Hematopoietic multipotent progenitor cell treated with erythropoietin and hydrocortisone succinate and interleukin-3 and kit ligand, for 8 days (in vitro differentiated cells): ENCODE measurements around the gene PAIP1.
"Not testable (repeated sequence)": the region's sequence is repeated elsewhere in the genome, so short reads cannot be mapped to it uniquely, and the experiment has no call there.

Source experiments
- DNase-seq: peaks from one replicate; pipeline ENCODE4 v3.0.0-alpha.2; 2015

Gene PAIP1, protein sequence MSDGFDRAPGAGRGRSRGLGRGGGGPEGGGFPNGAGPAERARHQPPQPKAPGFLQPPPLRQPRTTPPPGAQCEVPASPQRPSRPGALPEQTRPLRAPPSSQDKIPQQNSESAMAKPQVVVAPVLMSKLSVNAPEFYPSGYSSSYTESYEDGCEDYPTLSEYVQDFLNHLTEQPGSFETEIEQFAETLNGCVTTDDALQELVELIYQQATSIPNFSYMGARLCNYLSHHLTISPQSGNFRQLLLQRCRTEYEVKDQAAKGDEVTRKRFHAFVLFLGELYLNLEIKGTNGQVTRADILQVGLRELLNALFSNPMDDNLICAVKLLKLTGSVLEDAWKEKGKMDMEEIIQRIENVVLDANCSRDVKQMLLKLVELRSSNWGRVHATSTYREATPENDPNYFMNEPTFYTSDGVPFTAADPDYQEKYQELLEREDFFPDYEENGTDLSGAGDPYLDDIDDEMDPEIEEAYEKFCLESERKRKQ

DNA sequence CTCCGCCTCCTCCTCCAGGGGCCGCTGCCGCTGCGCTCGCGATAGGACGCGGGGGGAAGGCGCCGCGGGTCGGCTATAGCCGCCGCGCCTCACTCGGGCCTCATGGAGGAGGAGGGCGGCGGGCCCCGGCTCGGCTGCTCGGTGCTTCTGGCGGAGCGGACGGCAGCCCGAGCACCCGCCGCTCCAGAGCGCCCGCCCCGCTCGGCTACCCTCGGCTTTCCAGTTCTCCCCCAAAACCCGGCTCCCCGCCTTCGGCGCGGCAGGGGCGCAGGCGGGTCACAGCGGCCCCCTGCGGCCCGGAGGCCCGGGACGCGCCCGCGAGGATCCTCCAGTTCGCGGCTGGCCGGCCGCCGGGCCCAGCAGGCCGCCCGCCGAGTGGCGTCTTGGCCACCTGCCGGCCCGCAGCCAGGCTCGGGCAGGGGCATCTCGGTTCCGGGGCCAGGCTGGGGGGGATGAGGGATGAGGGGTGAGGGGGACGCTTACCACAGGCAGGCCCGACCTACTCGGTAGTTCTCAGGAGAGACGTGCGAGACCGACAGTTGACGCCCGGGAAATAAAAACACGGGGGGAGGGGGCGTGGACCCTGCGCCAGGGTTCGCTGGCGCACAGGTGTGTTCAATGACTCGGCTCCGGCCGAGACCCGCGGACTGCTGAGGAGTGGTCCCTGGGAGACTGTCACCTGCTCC lies at the start of gene PAIP1:
TSS of gene PAIP1 (minus strand) at position 221 of the 686 bp plus-strand sequence. CDS start 231 bp downstream, outside the sequence.
- DNase-seq, result peak; percentile 82

DNA sequence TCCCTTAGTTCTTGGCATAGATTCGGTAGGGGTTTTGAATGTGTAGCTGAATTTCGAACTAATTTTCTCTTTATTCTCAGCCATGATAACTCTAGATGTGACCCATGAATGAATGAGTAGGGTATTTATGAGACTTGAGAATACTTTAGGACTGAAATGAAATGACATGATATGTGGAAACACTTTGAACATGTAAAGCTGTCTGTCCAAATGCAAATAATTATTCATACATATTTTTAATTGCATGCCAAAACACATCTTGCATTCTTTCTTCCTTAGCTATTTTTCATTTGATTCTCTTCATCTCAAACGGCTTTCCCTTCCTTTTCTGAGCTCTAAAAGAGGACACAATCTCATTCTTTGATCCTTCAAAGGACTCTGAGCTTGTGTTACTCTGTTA lies 49.5 kb upstream of the PAIP1 start:
- no peak for DNase-seq

GRCh38 chr5:43604699-43605098 lies 47.8 kb upstream of the PAIP1 start:
- no peak for DNase-seq

GRCh38 chr5:43603344-43604217 lies 46.7 kb upstream of the PAIP1 start:
- DNase-seq, result peak; percentile 93

DNA sequence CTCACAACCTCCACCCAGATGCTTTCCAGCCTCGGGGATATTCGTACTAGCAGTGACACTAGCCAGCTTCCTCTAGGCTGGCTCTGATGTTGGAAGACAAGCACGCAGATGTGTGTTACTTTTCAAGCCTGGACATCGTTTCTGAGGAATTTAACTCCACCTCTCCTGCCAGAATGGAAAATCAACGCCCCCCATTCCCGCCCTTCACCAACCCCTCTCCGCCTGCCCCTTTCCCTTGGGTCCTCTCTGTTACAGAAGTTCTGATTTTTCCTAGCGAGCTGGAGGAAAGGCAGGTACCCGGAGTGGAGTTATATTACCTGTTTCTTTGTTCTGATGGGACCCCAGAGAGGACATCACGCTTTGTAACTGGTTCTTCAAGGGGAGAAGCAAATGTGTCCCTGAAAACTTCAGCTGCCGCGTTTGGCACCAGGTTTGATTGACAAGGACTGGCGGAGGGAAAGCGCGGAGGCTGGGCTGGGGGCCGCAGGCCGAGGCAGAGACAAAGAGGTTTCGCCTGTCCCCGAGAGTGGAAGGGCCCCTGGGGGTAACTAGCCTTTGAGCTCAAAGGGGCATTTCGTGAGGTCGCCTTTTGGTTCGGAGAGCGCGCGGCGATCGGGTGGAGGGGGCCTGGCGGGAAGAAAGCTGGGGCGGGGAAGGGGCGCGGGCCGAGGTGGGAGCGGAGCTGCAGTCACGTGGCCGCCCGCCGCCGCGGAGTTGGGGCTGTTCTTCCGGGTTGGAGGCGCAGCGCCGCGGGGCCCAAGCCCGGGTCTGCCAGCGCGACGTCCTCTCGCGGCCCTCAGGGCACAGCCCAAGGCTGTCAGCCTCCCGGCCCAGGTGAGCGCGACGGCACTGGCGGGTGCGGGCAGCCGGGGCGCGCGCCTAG lies 45.8 kb upstream of the PAIP1 start, which contains the start of gene NNT:
TSS of gene NNT (plus strand) at position 720 of the 883 bp plus-strand sequence. CDS start 6,016 bp downstream, outside the sequence.
- peak; percentile 66 for DNase-seq

- peak; percentile 62 for DNase-seq
Observed at GRCh38 chr5:43601454-43602260, 44.8 kb upstream of the PAIP1 start.

- not testable (repeated sequence) for DNase-seq
Observed at GRCh38 chr5:43598927-43599326, 42.0 kb upstream of the PAIP1 start.

DNA sequence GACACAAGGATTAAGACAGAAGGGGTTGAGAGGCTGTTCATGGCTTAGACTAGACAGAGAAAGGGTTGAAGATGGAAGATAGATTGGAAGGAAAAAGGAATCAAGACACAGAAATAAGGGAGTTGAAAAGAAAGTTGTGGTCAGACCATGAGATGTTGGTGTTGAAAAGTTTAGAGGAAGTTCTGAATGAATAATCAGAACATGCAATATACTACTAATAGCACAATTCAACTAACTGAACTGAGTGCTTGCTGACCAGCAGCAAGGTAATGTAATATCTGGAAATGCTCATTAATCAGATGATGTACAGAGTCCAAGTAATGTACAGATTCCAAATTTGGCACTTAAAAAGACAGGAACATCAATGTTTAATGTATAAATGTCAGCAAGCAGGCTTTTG lies 35.5 kb upstream of the PAIP1 start:
- no peak for DNase-seq

DNA sequence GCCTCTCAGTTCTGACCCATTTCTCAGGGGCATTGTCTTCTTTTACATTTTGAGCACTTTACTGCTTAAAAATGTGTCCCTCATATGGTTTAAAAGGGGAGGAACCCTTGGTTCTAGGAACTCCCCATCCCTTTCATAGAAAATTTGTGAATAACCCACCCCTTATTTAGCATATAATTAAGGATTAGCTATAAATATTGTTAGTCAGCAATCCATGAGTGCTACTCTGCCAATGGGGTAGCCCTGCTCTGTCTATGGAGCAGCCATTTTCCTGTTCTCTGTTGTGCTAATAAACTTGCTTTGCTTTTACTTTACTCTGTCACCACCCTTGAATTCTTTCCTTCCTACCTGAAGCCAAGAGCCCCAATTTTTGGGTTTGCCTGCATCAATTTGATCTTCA lies 33.8 kb upstream of the PAIP1 start:
- DNase-seq, result no peak

GRCh38 chr5:43589310-43589709 lies 32.4 kb upstream of the PAIP1 start:
- DNase-seq, result no peak

GRCh38 chr5:43588842-43589241 lies 32.0 kb upstream of the PAIP1 start:
- DNase-seq, result no peak

DNA sequence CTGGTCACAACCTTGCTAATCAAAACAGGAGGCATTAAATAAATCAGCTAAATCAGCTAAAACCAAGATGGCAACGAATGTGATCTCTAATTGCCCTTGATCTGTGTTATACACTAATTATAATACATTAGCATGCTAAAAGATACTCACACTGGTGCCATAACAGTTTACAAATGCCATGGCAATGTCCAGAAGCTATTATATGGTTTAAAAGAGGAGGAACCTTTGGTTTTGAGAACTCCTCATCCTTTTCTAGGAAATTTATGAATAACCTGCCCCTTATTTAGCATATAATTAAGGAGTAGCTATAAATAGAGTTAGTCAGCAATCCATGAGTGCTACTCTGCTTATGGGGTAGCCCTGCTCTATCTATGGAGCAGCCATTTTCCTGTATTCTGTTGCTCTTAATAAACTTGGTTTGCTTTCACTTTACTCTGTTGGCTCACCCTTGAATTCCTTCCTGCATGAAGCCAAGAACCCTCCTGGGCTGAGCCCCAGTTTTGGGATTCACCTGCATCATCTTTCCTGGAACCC lies 27.4 kb upstream of the PAIP1 start:
- DNase-seq, result no peak

- DNase-seq, result no peak
Observed at GRCh38 chr5:43583724-43584123, 26.8 kb upstream of the PAIP1 start.

DNA sequence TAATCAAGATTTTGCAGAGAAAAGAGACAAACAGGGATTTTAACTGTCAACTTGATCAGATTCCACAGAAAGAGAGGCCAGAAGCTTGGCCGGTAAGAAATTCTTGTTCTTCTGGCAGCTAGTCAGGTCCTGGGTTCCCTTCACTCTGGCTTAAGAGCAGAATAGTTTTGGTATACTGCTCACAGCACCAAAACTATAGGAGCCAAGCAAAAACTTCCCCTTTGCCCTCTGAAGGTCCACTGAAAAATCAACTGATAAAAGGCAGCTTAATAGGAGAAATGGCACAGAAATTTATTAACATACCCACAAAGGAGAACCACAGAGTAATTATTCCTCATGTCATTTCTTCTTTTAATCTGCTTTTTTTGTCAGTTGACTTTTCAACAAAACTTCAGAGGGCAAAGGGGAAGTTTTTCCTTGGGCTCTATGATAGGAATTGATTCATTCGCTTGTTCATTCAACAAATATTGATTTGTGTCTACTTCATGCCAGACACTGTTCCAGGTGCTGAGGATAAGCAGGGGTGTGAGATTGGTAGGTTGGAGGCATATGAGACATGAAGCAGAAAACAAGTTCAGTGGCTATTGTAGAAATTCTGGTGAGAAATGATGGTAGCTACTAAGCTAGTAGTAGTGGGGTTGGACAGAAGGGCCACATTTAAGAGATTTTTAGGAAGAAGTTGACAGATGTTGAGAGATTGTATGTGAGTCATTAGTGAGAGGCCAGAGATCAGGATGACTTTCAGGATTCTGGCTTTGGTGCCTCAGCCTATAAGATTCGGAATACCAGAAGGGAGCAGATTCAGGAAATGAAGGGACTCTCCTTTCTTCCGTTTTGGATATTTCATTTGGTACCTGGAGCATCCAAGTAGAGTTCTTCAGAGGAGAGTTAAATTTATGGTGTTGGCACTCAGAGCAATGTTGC lies 25.5 kb upstream of the PAIP1 start:
- no peak for DNase-seq

DNA sequence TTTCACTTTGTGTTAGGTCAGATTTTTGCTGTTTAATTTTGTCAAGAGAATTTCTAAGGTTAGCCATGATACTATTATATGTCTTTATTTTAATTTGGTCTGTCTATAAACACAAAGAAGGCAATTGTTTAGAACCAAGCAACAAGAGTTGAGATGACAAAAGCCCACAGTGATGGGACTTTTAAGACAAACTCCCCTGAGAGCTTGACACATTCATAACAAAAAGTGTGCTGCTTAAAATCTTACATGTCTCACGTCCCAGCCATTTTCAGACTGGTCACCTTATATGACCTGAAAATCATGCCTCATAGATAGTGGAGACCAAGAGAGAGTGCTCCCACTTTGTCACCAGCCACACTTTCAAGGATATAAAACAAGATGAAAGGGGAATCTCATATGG lies 24.5 kb upstream of the PAIP1 start:
- no peak for DNase-seq

GRCh38 chr5:43580402-43581210 lies 23.7 kb upstream of the PAIP1 start:
- DNase-seq, result not testable (repeated sequence)

DNA sequence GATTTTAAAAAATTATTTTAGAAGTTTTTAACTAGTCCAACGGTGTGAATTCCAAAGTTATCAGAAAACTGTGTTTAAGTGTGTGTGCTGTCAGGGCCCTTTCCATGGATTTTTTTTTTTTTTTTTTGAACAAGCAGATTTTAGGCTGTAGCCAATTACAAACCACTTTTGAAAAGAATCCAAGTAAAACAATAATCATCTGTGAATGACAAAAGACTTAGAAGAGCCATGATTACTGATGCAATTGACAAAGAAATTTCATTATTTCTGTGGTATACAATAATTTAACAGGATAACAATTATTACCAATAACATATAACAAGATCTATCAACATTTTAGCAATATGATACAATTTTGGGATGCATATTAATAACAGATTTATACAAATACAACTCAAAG lies 16.2 kb upstream of the PAIP1 start:
- DNase-seq, result no peak

GRCh38 chr5:43572357-43572756 lies 15.5 kb upstream of the PAIP1 start:
- no peak for DNase-seq

DNA sequence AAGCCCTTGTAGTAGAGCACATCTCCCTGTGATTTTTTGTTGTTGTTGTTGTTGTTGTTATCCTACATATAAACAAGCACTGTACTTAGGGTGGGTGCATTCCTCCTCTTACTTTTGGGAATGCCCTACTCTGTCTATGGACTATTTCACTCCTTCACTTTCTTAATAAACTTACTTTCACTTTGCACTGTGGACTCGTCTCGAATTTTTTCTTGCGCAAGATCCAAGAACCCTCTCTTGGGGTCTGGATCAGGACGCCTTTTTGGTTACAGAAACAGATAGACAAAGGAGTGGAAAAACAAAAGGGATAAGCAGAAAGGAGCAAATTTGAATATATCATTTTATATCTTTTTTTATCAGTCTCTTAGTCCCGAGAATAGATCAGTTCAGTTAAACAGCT lies 14.4 kb upstream of the PAIP1 start:
- DNase-seq, result no peak
